DND-41 (cell line): ENCODE data around the gene NANS.

Experiments used
- EZH2 ChIP-seq: IDR thresholded peaks from 3 replicates; pipeline ENCODE4 v1.6.1; 2012; ENCODE audit warnings: borderline replicate concordance, low read depth, mild to moderate bottlenecking, moderate library complexity, low read length, inconsistent platforms; ENCODE audit not compliant: severe bottlenecking
- TF ChIP-seq, protein P1 (sequence below): IDR thresholded peaks from 2 replicates; pipeline ENCODE4 v1.5.1; 2012; ENCODE audit warnings: borderline replicate concordance, low read length, moderate library complexity, mild to moderate bottlenecking; ENCODE audit not compliant: poor library complexity, severe bottlenecking; ENCODE audit errors: extremely low read depth

- TF ChIP-seq, protein P1, sequence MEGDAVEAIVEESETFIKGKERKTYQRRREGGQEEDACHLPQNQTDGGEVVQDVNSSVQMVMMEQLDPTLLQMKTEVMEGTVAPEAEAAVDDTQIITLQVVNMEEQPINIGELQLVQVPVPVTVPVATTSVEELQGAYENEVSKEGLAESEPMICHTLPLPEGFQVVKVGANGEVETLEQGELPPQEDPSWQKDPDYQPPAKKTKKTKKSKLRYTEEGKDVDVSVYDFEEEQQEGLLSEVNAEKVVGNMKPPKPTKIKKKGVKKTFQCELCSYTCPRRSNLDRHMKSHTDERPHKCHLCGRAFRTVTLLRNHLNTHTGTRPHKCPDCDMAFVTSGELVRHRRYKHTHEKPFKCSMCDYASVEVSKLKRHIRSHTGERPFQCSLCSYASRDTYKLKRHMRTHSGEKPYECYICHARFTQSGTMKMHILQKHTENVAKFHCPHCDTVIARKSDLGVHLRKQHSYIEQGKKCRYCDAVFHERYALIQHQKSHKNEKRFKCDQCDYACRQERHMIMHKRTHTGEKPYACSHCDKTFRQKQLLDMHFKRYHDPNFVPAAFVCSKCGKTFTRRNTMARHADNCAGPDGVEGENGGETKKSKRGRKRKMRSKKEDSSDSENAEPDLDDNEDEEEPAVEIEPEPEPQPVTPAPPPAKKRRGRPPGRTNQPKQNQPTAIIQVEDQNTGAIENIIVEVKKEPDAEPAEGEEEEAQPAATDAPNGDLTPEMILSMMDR, result no peak
- TF ChIP-seq EZH2, result no peak
Observed at GRCh38 chr9:98047002-98047401, 9.5 kb upstream of the NANS start.
